Astrocyte (in vitro differentiated cells and primary cell): ENCODE data around the gene GJB3.

Source experiments
- EZH2 ChIP-seq: IDR thresholded peaks from 2 replicates; pipeline ENCODE4 v1.6.1; 2012; ENCODE audit warnings: mild to moderate bottlenecking, low read length, inconsistent platforms; ENCODE audit not compliant: insufficient read depth
- TF ChIP-seq, protein P1 (sequence below): IDR thresholded peaks from 2 replicates; pipeline ENCODE4 v1.5.1; 2011; ENCODE audit warnings: low read depth, mild to moderate bottlenecking, inconsistent platforms, low read length, moderate library complexity; ENCODE audit not compliant: insufficient read depth

DNA sequence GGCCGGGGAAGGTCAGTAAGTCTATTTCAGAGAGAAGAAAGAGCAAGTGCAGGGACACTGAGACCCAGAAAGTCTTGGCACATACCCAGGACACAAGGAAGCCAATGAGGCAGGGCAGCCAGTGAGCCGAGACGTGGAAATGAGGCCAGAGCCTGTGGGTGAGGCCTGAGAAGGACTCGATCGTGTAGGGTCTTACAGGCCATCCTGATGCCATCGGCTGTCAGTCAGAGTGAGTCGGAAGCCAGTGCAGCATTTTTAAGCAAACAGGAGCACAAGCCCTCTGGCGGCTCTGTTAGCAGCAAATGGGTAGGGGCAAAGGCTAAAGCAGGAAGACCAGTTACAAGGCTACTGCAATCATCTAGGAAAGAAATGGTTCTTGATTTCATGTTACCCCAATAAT lies 6.1 kb upstream of the GJB3 start:
- TF ChIP-seq, protein P1, sequence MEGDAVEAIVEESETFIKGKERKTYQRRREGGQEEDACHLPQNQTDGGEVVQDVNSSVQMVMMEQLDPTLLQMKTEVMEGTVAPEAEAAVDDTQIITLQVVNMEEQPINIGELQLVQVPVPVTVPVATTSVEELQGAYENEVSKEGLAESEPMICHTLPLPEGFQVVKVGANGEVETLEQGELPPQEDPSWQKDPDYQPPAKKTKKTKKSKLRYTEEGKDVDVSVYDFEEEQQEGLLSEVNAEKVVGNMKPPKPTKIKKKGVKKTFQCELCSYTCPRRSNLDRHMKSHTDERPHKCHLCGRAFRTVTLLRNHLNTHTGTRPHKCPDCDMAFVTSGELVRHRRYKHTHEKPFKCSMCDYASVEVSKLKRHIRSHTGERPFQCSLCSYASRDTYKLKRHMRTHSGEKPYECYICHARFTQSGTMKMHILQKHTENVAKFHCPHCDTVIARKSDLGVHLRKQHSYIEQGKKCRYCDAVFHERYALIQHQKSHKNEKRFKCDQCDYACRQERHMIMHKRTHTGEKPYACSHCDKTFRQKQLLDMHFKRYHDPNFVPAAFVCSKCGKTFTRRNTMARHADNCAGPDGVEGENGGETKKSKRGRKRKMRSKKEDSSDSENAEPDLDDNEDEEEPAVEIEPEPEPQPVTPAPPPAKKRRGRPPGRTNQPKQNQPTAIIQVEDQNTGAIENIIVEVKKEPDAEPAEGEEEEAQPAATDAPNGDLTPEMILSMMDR: no peak
- no peak for TF ChIP-seq EZH2
